ENCODE data around the gene C9orf50.
"Not testable (repeated sequence)": the region's sequence is repeated elsewhere in the genome, so short reads cannot be mapped to it uniquely, and the experiment has no call there.

The C9orf50 gene

GRCh38 chr9:129610213-129610472, 10.8 kb downstream of the C9orf50 start:
- no peak for DNase-seq

- DNase-seq, result peak; percentile 67
These were observed 11.3 kb downstream of the C9orf50 start for GRCh38 chr9:129609486-129610212.

- DNase-seq, result no peak
These were observed 12.1 kb downstream of the C9orf50 start for GRCh38 chr9:129608561-129609481.

GRCh38 chr9:129607027-129607387, 13.9 kb downstream of the C9orf50 start:
- no peak for DNase-seq

GRCh38 chr9:129606161-129607026, 14.5 kb downstream of the C9orf50 start:
- DNase-seq, result no peak

- no peak for DNase-seq
These were observed 16.1 kb downstream of the C9orf50 start for GRCh38 chr9:129604766-129605163.

GRCh38 chr9:129604056-129604765, 16.7 kb downstream of the C9orf50 start:
- no peak for DNase-seq

GRCh38 chr9:129602598-129603415, 18.1 kb downstream of the C9orf50 start:
- DNase-seq, result peak; percentile 31

- no peak for DNase-seq
These were observed 19.7 kb downstream of the C9orf50 start for GRCh38 chr9:129601082-129601674.

GRCh38 chr9:129598089-129598596, 22.8 kb downstream of the C9orf50 start:
- no peak for DNase-seq

GRCh38 chr9:129597355-129598088, 23.4 kb downstream of the C9orf50 start:
- DNase-seq, result peak; percentile 70

- DNase-seq, result peak; percentile 84
These were observed 24.2 kb downstream of the C9orf50 start for GRCh38 chr9:129596541-129597331.

GRCh38 chr9:129595903-129596540, 24.9 kb downstream of the C9orf50 start:
- no peak for DNase-seq

- peak; percentile 77 for DNase-seq
These were observed 25.6 kb downstream of the C9orf50 start for GRCh38 chr9:129595311-129595741.

GRCh38 chr9:129594632-129595031, 26.3 kb downstream of the C9orf50 start:
- no peak for DNase-seq

GRCh38 chr9:129592790-129593189, 28.1 kb downstream of the C9orf50 start:
- not testable (repeated sequence) for DNase-seq

GRCh38 chr9:129591916-129592315, 29.0 kb downstream of the C9orf50 start:
- DNase-seq, result no peak

GRCh38 chr9:129590466-129590865, 30.4 kb downstream of the C9orf50 start:
- no peak for DNase-seq

Data from fibroblast of skin of right biceps (primary cell).